Neural cell (in vitro differentiated cells): ENCODE results near the gene SYCE3. TPM values are rescaled to one million over a fixed set of nuclear protein-coding genes. Genes with fewer than 3 reads are reported as not detected.

Source experiments
- H2AFZ ChIP-seq: fragments of 200-600, 300-800 bp; sonication (generic), shearing (Covaris generic); 2 replicates; pipeline ENCODE4 v1.6.0; 2014; ENCODE audit warnings: low read depth, mild to moderate bottlenecking, antibody characterized with exemption, low read length, moderate library complexity
- H3F3A ChIP-seq: fragments of 200-600 bp; shearing (Covaris generic); 2 replicates; pipeline ENCODE4 v1.6.1; 2016; ENCODE audit warnings: mild to moderate bottlenecking, moderate library complexity, mixed read lengths, antibody characterized with exemption, low read length; ENCODE audit not compliant: insufficient read depth, poor library complexity, severe bottlenecking
- H3K27ac ChIP-seq: fragments of 200-600, 300-800 bp; sonication (generic), shearing (Covaris generic); 2 replicates; pipeline ENCODE4 v1.5.1; 2014; ENCODE audit warnings: mild to moderate bottlenecking, low read length, moderate library complexity
- H3K27me3 ChIP-seq: fragments of 300-800, 200-600 bp; sonication (generic), shearing (Covaris generic); 2 replicates; pipeline ENCODE4 v1.6.0; 2014; ENCODE audit warnings: mild to moderate bottlenecking, low read depth, low read length, moderate library complexity; ENCODE audit not compliant: insufficient read depth
- H3K36me3 ChIP-seq: fragments of 300-800, 200-600 bp; sonication (generic), shearing (Covaris generic); 2 replicates; pipeline ENCODE4 v1.5.1; 2014; ENCODE audit warnings: mild to moderate bottlenecking, antibody characterized with exemption, low read length, moderate library complexity; ENCODE audit not compliant: insufficient read depth
- H3K4me2 ChIP-seq: fragments of 300-800, 200-600 bp; sonication (generic), shearing (Covaris generic); 2 replicates; pipeline ENCODE4 v1.6.0; 2014; ENCODE audit warnings: mild to moderate bottlenecking, low read length
- H3K4me3 ChIP-seq: fragments of 300-800, 200-600 bp; sonication (generic), shearing (Covaris generic); 2 replicates; pipeline ENCODE4 v1.5.1; 2014; ENCODE audit warnings: mild to moderate bottlenecking, low read length, moderate library complexity
- H3K79me2 ChIP-seq: fragments of 200-600 bp; shearing (Covaris generic); replicated peaks from 2 replicates; pipeline ENCODE4 v1.6.0; 2014; ENCODE audit warnings: mild to moderate bottlenecking, low read length, moderate library complexity; ENCODE audit not compliant: insufficient read depth
- H3K9ac ChIP-seq: fragments of 300-800, 200-600 bp; sonication (generic), shearing (Covaris generic); 2 replicates; pipeline ENCODE4 v1.6.1; 2016; ENCODE audit warnings: mild to moderate bottlenecking, low read length, mixed read lengths
- H3K9me2 ChIP-seq: fragments of 200-600 bp; shearing (Covaris generic); 2 replicates; pipeline ENCODE4 v1.6.1; 2016; ENCODE audit warnings: mild to moderate bottlenecking, low read length, mixed read lengths; ENCODE audit not compliant: insufficient read depth
- H3K9me3 ChIP-seq: fragments of 200-600, 300-800 bp; sonication (generic), shearing (Covaris generic); 2 replicates; pipeline ENCODE4 v1.6.1; 2016; ENCODE audit warnings: mild to moderate bottlenecking, mixed run types, low read length, moderate library complexity, mixed read lengths
- H4K20me1 ChIP-seq: fragments of 200-600 bp; shearing (Covaris generic); 2 replicates; pipeline ENCODE4 v1.6.1; 2016; ENCODE audit warnings: mild to moderate bottlenecking, mixed run types; ENCODE audit not compliant: insufficient read depth
- EP300 ChIP-seq: fragments of 450-650 bp; conservative IDR thresholded peaks from 2 replicates; pipeline ENCODE4 v1.6.1; 2014; ENCODE audit warnings: antibody characterized with exemption, mild to moderate bottlenecking, moderate library complexity; ENCODE audit not compliant: poor library complexity, severe bottlenecking
- EZH2 ChIP-seq: fragments of 200-600, 300-800 bp; shearing (Covaris generic), sonication (generic); IDR thresholded peaks from 2 replicates; pipeline ENCODE4 v1.6.1; 2014; ENCODE audit warnings: antibody characterized with exemption, low read length, borderline replicate concordance, mild to moderate bottlenecking; ENCODE audit not compliant: insufficient read depth, poor library complexity, severe bottlenecking
- MXI1 ChIP-seq: fragments of 450-650 bp; conservative IDR thresholded peaks from 2 replicates; pipeline ENCODE4 v1.6.1; 2014; ENCODE audit warnings: antibody characterized with exemption, mild to moderate bottlenecking; ENCODE audit not compliant: poor library complexity, severe bottlenecking
- POLR2AphosphoS5 ChIP-seq: IDR thresholded peaks from 2 replicates; pipeline ENCODE4 v1.6.1; 2012
- RAD21 ChIP-seq: fragments of 450-650 bp; conservative IDR thresholded peaks from 2 replicates; pipeline ENCODE4 v1.6.1; 2014; ENCODE audit warnings: antibody characterized with exemption, mild to moderate bottlenecking, moderate library complexity
- SMC3 ChIP-seq: fragments of 450-650 bp; conservative IDR thresholded peaks from 2 replicates; pipeline ENCODE4 v1.6.1; 2014; ENCODE audit warnings: antibody characterized with exemption, mild to moderate bottlenecking, moderate library complexity; ENCODE audit not compliant: poor library complexity
- TAF1 ChIP-seq: IDR thresholded peaks from 2 replicates; pipeline ENCODE4 v1.6.1; 2012; ENCODE audit warnings: low read depth
- polyA plus RNA-seq: library from polyadenylated mRNA; depleted of rRNA; stranded (reverse); fragments of >200 nt; gene quantifications from 2 replicates; pipeline ENCODE4 v1.2.3, GENCODE V29; 2014
- TF ChIP-seq, protein P1 (sequence below): IDR thresholded peaks from 2 replicates; pipeline ENCODE4 v1.6.1; 2012; ENCODE audit warnings: borderline replicate concordance
- TF ChIP-seq, protein P2 (sequence below): fragments of 450-650 bp; IDR thresholded peaks from 2 replicates; pipeline ENCODE4 v1.5.1; 2014; ENCODE audit warnings: antibody characterized with exemption, mild to moderate bottlenecking, moderate library complexity; ENCODE audit not compliant: poor library complexity, severe bottlenecking

The SYCE3 gene
- polyA plus RNA-seq, 1 donor from 2014 or later = not detected

DNA sequence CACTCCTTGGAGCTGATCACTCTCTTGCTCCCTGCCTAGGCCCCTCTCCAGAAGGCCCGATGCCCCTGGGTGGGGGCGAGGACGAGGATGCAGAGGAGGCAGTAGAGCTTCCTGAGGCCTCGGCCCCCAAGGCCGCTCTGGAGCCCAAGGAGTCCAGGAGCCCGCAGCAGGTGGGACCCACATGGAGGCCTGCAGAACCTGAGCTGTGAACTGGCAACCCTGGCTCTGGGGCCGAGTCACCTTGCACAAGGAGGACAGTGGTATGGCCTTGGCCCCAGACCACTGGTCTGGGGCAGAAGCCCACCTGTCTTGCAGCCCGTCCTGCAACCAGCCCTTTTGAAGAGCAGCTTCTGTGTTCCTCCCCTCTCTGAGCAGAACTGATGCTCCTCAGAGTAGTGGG lies 43.6 kb downstream of the SYCE3 start:
- Histone ChIP-seq H3K4me3 (no peak overlapping the region), H3K4me2 (no peak overlapping the region), H2AFZ (no peak overlapping the region), H3K79me2 (no peaks in the 10 kb centered on the region), H3K9me2 (no peaks in the 10 kb centered on the region), H3K9ac (no peak overlapping the region), H3K27ac (no peak overlapping the region), H4K20me1 (no peaks in the 10 kb centered on the region), H3K27me3 (no peaks in the 10 kb centered on the region), H3K9me3 (no peaks in the 10 kb centered on the region), H3F3A (no peaks in the 10 kb centered on the region), H3K36me3 (no peaks in the 10 kb centered on the region)
- TF ChIP-seq, protein P1, sequence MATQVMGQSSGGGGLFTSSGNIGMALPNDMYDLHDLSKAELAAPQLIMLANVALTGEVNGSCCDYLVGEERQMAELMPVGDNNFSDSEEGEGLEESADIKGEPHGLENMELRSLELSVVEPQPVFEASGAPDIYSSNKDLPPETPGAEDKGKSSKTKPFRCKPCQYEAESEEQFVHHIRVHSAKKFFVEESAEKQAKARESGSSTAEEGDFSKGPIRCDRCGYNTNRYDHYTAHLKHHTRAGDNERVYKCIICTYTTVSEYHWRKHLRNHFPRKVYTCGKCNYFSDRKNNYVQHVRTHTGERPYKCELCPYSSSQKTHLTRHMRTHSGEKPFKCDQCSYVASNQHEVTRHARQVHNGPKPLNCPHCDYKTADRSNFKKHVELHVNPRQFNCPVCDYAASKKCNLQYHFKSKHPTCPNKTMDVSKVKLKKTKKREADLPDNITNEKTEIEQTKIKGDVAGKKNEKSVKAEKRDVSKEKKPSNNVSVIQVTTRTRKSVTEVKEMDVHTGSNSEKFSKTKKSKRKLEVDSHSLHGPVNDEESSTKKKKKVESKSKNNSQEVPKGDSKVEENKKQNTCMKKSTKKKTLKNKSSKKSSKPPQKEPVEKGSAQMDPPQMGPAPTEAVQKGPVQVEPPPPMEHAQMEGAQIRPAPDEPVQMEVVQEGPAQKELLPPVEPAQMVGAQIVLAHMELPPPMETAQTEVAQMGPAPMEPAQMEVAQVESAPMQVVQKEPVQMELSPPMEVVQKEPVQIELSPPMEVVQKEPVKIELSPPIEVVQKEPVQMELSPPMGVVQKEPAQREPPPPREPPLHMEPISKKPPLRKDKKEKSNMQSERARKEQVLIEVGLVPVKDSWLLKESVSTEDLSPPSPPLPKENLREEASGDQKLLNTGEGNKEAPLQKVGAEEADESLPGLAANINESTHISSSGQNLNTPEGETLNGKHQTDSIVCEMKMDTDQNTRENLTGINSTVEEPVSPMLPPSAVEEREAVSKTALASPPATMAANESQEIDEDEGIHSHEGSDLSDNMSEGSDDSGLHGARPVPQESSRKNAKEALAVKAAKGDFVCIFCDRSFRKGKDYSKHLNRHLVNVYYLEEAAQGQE = no peak
- TF ChIP-seq RAD21 (no peak), EP300 (no peak), MXI1 (no peak), EZH2 (no peak), POLR2AphosphoS5 (no peak), SMC3 (no peak), TAF1 (no peak)
- TF ChIP-seq, protein P2, sequence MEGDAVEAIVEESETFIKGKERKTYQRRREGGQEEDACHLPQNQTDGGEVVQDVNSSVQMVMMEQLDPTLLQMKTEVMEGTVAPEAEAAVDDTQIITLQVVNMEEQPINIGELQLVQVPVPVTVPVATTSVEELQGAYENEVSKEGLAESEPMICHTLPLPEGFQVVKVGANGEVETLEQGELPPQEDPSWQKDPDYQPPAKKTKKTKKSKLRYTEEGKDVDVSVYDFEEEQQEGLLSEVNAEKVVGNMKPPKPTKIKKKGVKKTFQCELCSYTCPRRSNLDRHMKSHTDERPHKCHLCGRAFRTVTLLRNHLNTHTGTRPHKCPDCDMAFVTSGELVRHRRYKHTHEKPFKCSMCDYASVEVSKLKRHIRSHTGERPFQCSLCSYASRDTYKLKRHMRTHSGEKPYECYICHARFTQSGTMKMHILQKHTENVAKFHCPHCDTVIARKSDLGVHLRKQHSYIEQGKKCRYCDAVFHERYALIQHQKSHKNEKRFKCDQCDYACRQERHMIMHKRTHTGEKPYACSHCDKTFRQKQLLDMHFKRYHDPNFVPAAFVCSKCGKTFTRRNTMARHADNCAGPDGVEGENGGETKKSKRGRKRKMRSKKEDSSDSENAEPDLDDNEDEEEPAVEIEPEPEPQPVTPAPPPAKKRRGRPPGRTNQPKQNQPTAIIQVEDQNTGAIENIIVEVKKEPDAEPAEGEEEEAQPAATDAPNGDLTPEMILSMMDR = no peak

DNA sequence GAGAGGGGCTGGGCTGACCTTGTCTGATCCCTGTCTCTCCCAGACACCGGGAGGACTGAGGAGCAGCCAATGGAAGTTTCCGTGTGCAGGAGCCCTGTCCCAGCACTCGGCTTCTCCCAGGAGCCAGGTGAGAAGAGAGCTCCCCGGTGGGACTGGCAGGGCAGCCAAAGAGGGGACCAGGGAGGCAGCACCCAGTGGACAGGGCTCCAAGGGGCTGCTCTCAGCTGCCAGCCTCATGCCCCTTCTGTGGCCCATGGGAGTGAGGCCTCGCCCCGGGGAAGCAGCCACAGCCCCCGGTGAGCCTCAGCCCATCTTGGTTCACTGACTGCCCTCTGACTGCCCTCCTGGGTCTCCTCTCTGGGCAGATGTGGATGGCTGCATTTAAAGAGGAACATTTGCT lies 44.1 kb downstream of the SYCE3 start:
- Histone ChIP-seq H3K4me2 (no peak overlapping the region), H3K9me2 (no peaks in the 10 kb centered on the region), H3K79me2 (no peaks in the 10 kb centered on the region), H3K36me3 (no peaks in the 10 kb centered on the region), H3K9ac (no peak overlapping the region), H2AFZ (no peak overlapping the region), H3K9me3 (no peaks in the 10 kb centered on the region), H3F3A (no peaks in the 10 kb centered on the region), H4K20me1 (no peaks in the 10 kb centered on the region), H3K4me3 (no peak overlapping the region), H3K27me3 (no peaks in the 10 kb centered on the region), H3K27ac (no peak overlapping the region)
- no peak for TF ChIP-seq EP300
- TF ChIP-seq RAD21 = no peak
- TF ChIP-seq TAF1 = no peak
- no peak for TF ChIP-seq EZH2
- no peak for TF ChIP-seq POLR2AphosphoS5
